SK-N-SH (cell line): ENCODE measurements around the gene MUC5B. TPM values are rescaled to one million over a fixed set of nuclear protein-coding genes. Genes with fewer than 3 reads are reported as not detected.

Source experiments
- CTCF ChIA-PET: fragments of 300-600, 350-600 bp; formaldehyde crosslinking; extraction: SDS; loops from one replicate; lab custom pipeline; 2021; lab: Yijun Ruan, JAX
- POLR2A ChIA-PET: fragments of 350-600 bp; sonication (Branson Sonifier 250); formaldehyde crosslinking; extraction: SDS; loops from one replicate; lab custom pipeline; 2020; ENCODE audit warnings: antibody characterized with exemption, inconsistent platforms; lab: Yijun Ruan, JAX
- DNase-seq: peaks from one replicate; pipeline ENCODE4 v3.0.0; 2012
- H2AFZ ChIP-seq: fragments of 200-600 bp; sonication (generic); 2 replicates; pipeline ENCODE4 v1.8.1; 2016; ENCODE audit warnings: antibody characterized with exemption, mild to moderate bottlenecking, low read depth
- H3F3A ChIP-seq: fragments of 200-600 bp; sonication (generic); replicated peaks from 2 replicates; pipeline ENCODE3; 2016; ENCODE audit warnings: antibody characterized with exemption, mild to moderate bottlenecking; ENCODE audit not compliant: insufficient read depth
- H3K27ac ChIP-seq, 2 experiments: fragments of 200-500 bp in 1 of 2; fragments of 200-600 bp in 1 of 2; sonication (Bioruptor generic) in 1 of 2; sonication (generic), shearing (Covaris generic) in 1 of 2; 2 replicates each; pipeline versions ENCODE4 v1.5.1 to v1.6.1; 2014 to 2016; ENCODE audit warnings: low read depth in 2 of 2, inconsistent platforms in 1 of 2, low read length in 1 of 2, mild to moderate bottlenecking in 1 of 2, mixed read lengths in 1 of 2
- H3K27me3 ChIP-seq: fragments of 200-600 bp; sonication (generic), shearing (Covaris generic); 2 replicates; pipeline ENCODE4 v1.6.1; 2016; ENCODE audit warnings: mixed run types; ENCODE audit not compliant: insufficient read depth
- H3K36me3 ChIP-seq, 2 experiments: fragments of 200-500 bp in 1 of 2; fragments of 200-600 bp in 1 of 2; sonication (Bioruptor generic) in 1 of 2; sonication (generic) in 1 of 2; replicated peaks in 1 of 2; 2 replicates each; pipeline versions ENCODE3 to v1.5.1; 2014 to 2016; ENCODE audit warnings: low read length in 1 of 2, mild to moderate bottlenecking in 1 of 2; ENCODE audit not compliant: insufficient read depth in 2 of 2, control insufficient read depth in 1 of 2
- H3K4me1 ChIP-seq, 2 experiments: fragments of 200-500 bp in 1 of 2; fragments of 200-600 bp in 1 of 2; sonication (Bioruptor generic) in 1 of 2; sonication (generic), shearing (Covaris generic) in 1 of 2; 2 replicates each; pipeline versions ENCODE4 v1.5.1 to v1.6.1; 2014 to 2016; ENCODE audit warnings: low read depth in 1 of 2, low read length in 1 of 2, mixed run types in 1 of 2; ENCODE audit not compliant: insufficient read depth in 2 of 2, control insufficient read depth in 1 of 2
- H3K4me2 ChIP-seq: fragments of 200-600 bp; sonication (generic), shearing (Covaris generic); 2 replicates; pipeline ENCODE4 v1.6.1; 2017; ENCODE audit warnings: mixed run types
- H3K4me3 ChIP-seq, 2 experiments: fragments of 200-500 bp in 1 of 2; fragments of 200-600 bp in 1 of 2; sonication (Bioruptor generic) in 1 of 2; sonication (generic), shearing (Covaris generic) in 1 of 2; 2 replicates each; pipeline versions ENCODE4 v1.5.1 to v1.8.1; 2014 to 2016; ENCODE audit warnings: low read depth in 2 of 2, inconsistent platforms in 1 of 2, low read length in 1 of 2, mild to moderate bottlenecking in 1 of 2, mixed read lengths in 1 of 2, moderate library complexity in 1 of 2
- H3K79me2 ChIP-seq: fragments of 200-600 bp; sonication (generic); 2 replicates; pipeline ENCODE4 v1.8.1; 2017; ENCODE audit warnings: mild to moderate bottlenecking; ENCODE audit not compliant: insufficient read depth
- H3K9ac ChIP-seq: fragments of 200-600 bp; sonication (generic); 2 replicates; pipeline ENCODE4 v1.6.1; 2017; ENCODE audit warnings: mixed run types
- H3K9me2 ChIP-seq: fragments of 200-600 bp; sonication (generic); 2 replicates; pipeline ENCODE4 v1.6.1; 2017; ENCODE audit warnings: mixed run types
- H3K9me3 ChIP-seq: fragments of 200-600 bp; sonication (generic); 2 replicates; pipeline ENCODE4 v1.6.1; 2017; ENCODE audit warnings: mixed run types, mild to moderate bottlenecking, moderate library complexity
- H4K20me1 ChIP-seq: fragments of 200-600 bp; sonication (generic); 2 replicates; pipeline ENCODE4 v1.6.1; 2017; ENCODE audit warnings: mild to moderate bottlenecking, mixed run types; ENCODE audit not compliant: insufficient read depth
- FOXJ3 ChIP-seq: sonication (generic); formaldehyde crosslinking; IDR thresholded peaks from 2 replicates; pipeline ENCODE4 v1.5.1; 2020; ENCODE audit warnings: mild to moderate bottlenecking, missing genetic modification reagents
- FOXM1 ChIP-seq: IDR thresholded peaks from 2 replicates; pipeline ENCODE4 v1.4.0; 2012; ENCODE audit warnings: low read depth, mild to moderate bottlenecking
- GABPA ChIP-seq: IDR thresholded peaks from 2 replicates; pipeline ENCODE4 v1.4.0; 2012; ENCODE audit warnings: low read depth, mild to moderate bottlenecking
- MEF2A ChIP-seq: IDR thresholded peaks from 2 replicates; pipeline ENCODE4 v1.4.0; 2012; ENCODE audit warnings: low read depth, borderline replicate concordance
- NFIC ChIP-seq: IDR thresholded peaks from 2 replicates; pipeline ENCODE4 v1.4.0; 2012; ENCODE audit warnings: borderline replicate concordance
- POLR2AphosphoS5 ChIP-seq: IDR thresholded peaks from 2 replicates; pipeline ENCODE4 v1.6.1; 2012; ENCODE audit warnings: low read depth, low read length
- RCOR1 ChIP-seq: fragments of 150-350 bp; IDR thresholded peaks from 2 replicates; pipeline ENCODE4 v1.6.1; 2017; ENCODE audit warnings: antibody characterized with exemption, low read length
- SIN3A ChIP-seq: IDR thresholded peaks from 2 replicates; pipeline ENCODE4 v1.6.1; 2012; ENCODE audit warnings: low read depth, mild to moderate bottlenecking, low read length, moderate library complexity, borderline replicate concordance
- TAF1 ChIP-seq: IDR thresholded peaks from 2 replicates; pipeline ENCODE4 v1.6.1; 2012; ENCODE audit warnings: low read depth, mild to moderate bottlenecking, low read length, moderate library complexity, borderline replicate concordance
- TEAD4 ChIP-seq: IDR thresholded peaks from 2 replicates; pipeline ENCODE4 v1.4.0; 2012; ENCODE audit warnings: mild to moderate bottlenecking, borderline replicate concordance; ENCODE audit not compliant: insufficient read depth
- YY1 ChIP-seq: IDR thresholded peaks from 2 replicates; pipeline ENCODE4 v1.4.0; 2012; ENCODE audit warnings: low read depth, mild to moderate bottlenecking
- WGBS: methylation state at CpG from one replicate; pipeline ENCODE4 v1.1.6; 2017; ENCODE audit warnings: low lambda C conversion rate; 5-methylcytosine and 5-hydroxymethylcytosine counted together
- polyA plus RNA-seq, 3 experiments: library from polyadenylated mRNA; depleted of rRNA; stranded (reverse); fragments of >200 nt; gene quantifications; 2 replicates each; pipeline ENCODE4 v1.2.3, GENCODE V29; 2012
- TF ChIP-seq, protein P1 (sequence below): IDR thresholded peaks from 2 replicates; pipeline ENCODE4 v1.4.0; 2012; ENCODE audit warnings: low read depth
- TF ChIP-seq, protein P2 (sequence below): fragments of 200-600 bp; sonication (generic); IDR thresholded peaks from 2 replicates; pipeline ENCODE4 v1.6.1; 2017; ENCODE audit warnings: antibody characterized with exemption, mild to moderate bottlenecking, moderate library complexity
- TF ChIP-seq, protein P3 (sequence below): IDR thresholded peaks from 2 replicates; pipeline ENCODE4 v1.6.1; 2012; ENCODE audit warnings: mild to moderate bottlenecking, low read depth, low read length, moderate library complexity
- TF ChIP-seq, protein P4 (sequence below): fragments of 150-350 bp; IDR thresholded peaks from 2 replicates; pipeline ENCODE4 v1.6.1; 2017; ENCODE audit warnings: antibody characterized with exemption, low read length, low read depth, borderline replicate concordance
- TF ChIP-seq, protein P5 (sequence below): fragments of 150-350 bp; IDR thresholded peaks from 2 replicates; pipeline ENCODE4 v1.6.1; 2016; ENCODE audit warnings: mild to moderate bottlenecking, low read depth, low read length

MUC5B gene
- polyA plus RNA-seq, 1 of the 3 experiments (the other 2 are of a cell fraction): not detected

DNA sequence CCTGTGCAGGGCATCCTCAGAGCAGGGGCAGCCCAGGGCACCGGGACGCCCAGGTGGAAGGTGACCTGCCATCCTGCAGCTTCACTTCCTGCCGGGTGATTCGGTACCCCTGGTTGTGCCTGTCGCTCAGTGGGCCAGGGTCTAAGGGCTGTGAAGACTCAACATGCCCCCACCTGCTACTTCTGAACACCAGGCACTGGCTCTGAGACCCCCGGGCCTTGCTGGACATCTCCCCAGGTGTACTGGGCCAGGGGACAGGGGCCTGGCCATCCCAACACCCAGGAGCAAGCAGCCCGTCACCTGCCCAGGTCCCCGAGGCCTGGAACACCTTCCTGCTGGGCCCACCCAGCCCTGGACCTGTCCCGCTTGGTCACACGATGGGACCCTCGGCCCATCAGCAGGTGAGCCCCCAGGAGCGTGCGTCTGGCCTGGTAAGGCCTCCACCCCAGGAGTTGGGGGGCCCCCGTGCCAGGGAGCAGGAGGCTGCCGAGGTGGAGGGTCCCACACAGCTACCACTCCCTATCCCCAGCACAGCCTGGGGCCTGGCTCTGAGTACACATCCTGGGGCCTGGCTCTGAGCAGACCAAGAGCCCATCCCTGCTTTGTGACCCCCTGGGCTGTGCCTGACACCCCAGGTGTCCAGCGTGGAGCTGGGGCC is 3.9 kb upstream of the MUC5B start:
- Histone ChIP-seq H3F3A (no peaks in the 10 kb centered on the region), H3K4me1 (no peaks in the 10 kb centered on the region), H3K27ac (no peak overlapping the region), H3K79me2 (no peaks in the 10 kb centered on the region), H3K9me2 (no peaks in the 10 kb centered on the region), H2AFZ (no peak overlapping the region), H3K9me3 (no peaks in the 10 kb centered on the region), H3K36me3 (no peaks in the 10 kb centered on the region), H3K4me2 (no peak overlapping the region), H3K27me3 (no peaks in the 10 kb centered on the region), H3K4me3 (no peak overlapping the region), H4K20me1 (no peaks in the 10 kb centered on the region)
- POLR2A ChIA-PET: no interaction called here
- WGBS: 61% methylated on average over 5 of the region's 16 CpGs
- DNase-seq: peak; percentile 26
- TF ChIP-seq, protein P1, sequence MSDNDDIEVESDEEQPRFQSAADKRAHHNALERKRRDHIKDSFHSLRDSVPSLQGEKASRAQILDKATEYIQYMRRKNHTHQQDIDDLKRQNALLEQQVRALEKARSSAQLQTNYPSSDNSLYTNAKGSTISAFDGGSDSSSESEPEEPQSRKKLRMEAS: no peak
- TF ChIP-seq MEF2A (no peak), SIN3A (no peak), TAF1 (no peak), POLR2AphosphoS5 (no peak), NFIC (no peak), GABPA (no peak), RCOR1 (no peak), FOXJ3 (CRISPR knock-in tag) (no peak), YY1 (no peak), FOXM1 (no peak), TEAD4 (no peak)
- TF ChIP-seq, protein P2, sequence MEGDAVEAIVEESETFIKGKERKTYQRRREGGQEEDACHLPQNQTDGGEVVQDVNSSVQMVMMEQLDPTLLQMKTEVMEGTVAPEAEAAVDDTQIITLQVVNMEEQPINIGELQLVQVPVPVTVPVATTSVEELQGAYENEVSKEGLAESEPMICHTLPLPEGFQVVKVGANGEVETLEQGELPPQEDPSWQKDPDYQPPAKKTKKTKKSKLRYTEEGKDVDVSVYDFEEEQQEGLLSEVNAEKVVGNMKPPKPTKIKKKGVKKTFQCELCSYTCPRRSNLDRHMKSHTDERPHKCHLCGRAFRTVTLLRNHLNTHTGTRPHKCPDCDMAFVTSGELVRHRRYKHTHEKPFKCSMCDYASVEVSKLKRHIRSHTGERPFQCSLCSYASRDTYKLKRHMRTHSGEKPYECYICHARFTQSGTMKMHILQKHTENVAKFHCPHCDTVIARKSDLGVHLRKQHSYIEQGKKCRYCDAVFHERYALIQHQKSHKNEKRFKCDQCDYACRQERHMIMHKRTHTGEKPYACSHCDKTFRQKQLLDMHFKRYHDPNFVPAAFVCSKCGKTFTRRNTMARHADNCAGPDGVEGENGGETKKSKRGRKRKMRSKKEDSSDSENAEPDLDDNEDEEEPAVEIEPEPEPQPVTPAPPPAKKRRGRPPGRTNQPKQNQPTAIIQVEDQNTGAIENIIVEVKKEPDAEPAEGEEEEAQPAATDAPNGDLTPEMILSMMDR: no peak
- TF ChIP-seq, protein P3, sequence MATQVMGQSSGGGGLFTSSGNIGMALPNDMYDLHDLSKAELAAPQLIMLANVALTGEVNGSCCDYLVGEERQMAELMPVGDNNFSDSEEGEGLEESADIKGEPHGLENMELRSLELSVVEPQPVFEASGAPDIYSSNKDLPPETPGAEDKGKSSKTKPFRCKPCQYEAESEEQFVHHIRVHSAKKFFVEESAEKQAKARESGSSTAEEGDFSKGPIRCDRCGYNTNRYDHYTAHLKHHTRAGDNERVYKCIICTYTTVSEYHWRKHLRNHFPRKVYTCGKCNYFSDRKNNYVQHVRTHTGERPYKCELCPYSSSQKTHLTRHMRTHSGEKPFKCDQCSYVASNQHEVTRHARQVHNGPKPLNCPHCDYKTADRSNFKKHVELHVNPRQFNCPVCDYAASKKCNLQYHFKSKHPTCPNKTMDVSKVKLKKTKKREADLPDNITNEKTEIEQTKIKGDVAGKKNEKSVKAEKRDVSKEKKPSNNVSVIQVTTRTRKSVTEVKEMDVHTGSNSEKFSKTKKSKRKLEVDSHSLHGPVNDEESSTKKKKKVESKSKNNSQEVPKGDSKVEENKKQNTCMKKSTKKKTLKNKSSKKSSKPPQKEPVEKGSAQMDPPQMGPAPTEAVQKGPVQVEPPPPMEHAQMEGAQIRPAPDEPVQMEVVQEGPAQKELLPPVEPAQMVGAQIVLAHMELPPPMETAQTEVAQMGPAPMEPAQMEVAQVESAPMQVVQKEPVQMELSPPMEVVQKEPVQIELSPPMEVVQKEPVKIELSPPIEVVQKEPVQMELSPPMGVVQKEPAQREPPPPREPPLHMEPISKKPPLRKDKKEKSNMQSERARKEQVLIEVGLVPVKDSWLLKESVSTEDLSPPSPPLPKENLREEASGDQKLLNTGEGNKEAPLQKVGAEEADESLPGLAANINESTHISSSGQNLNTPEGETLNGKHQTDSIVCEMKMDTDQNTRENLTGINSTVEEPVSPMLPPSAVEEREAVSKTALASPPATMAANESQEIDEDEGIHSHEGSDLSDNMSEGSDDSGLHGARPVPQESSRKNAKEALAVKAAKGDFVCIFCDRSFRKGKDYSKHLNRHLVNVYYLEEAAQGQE: no peak
- TF ChIP-seq, protein P4, sequence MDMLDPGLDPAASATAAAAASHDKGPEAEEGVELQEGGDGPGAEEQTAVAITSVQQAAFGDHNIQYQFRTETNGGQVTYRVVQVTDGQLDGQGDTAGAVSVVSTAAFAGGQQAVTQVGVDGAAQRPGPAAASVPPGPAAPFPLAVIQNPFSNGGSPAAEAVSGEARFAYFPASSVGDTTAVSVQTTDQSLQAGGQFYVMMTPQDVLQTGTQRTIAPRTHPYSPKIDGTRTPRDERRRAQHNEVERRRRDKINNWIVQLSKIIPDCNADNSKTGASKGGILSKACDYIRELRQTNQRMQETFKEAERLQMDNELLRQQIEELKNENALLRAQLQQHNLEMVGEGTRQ: no peak
- TF ChIP-seq, protein P5, sequence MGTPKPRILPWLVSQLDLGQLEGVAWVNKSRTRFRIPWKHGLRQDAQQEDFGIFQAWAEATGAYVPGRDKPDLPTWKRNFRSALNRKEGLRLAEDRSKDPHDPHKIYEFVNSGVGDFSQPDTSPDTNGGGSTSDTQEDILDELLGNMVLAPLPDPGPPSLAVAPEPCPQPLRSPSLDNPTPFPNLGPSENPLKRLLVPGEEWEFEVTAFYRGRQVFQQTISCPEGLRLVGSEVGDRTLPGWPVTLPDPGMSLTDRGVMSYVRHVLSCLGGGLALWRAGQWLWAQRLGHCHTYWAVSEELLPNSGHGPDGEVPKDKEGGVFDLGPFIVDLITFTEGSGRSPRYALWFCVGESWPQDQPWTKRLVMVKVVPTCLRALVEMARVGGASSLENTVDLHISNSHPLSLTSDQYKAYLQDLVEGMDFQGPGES: no peak
- TF ChIP-seq, all 33 proteins: peak for 0
- no peak overlapping the region for H3K9ac ChIP-seq
- CTCF ChIA-PET: no interaction called here
